Endothelial cell of umbilical vein (primary cell): ENCODE measurements around the gene KIF26A. TPM values are rescaled to one million over a fixed set of nuclear protein-coding genes. Genes with fewer than 3 reads are reported as not detected.

ENCODE experiments used
- BruUV-seq: library from RNA; stranded (reverse); fragments of 400-500 nt; replicated peaks from 2 replicates; lab custom pipeline; 2021; lab: Mats Ljungman, UMichigan
- CTCF ChIA-PET: fragments of 300-600, 350-600 bp; sonication (Branson Sonifier 250); formaldehyde crosslinking; loops from one replicate; lab custom pipeline; 2021; ENCODE audit warnings: antibody characterized with exemption, inconsistent platforms; lab: Charles Lee
- POLR2A ChIA-PET: fragments of 300-600, 350-600 bp; sonication (Branson Sonifier 250); formaldehyde crosslinking; loops from one replicate; lab custom pipeline; 2021; ENCODE audit warnings: antibody characterized with exemption, inconsistent platforms; lab: Charles Lee
- DNase-seq: peaks from one replicate; pipeline ENCODE4 v3.0.0-alpha.2; 2011; ENCODE audit warnings: low read depth, low spot score
- FAIRE-seq: peaks from 2 replicates; lab custom pipeline; 2011; peaks lifted over from hg19 to GRCh38; lab: Jason Lieb, UNC
- H2AFZ ChIP-seq: 2 replicates; pipeline ENCODE4 v1.6.0; 2012; ENCODE audit warnings: low read depth, low read length, control low read depth, inconsistent platforms
- H3K27ac ChIP-seq: 2 replicates; pipeline ENCODE4 v1.5.1; 2011; ENCODE audit warnings: low read depth, mild to moderate bottlenecking, control low read depth, low read length, moderate library complexity; ENCODE audit not compliant: insufficient read depth
- H3K27me3 ChIP-seq, 2 experiments: 2 replicates each; pipeline versions ENCODE4 v1.6.0 to v1.6.1; 2011; ENCODE audit warnings: low read length in 2 of 2, mixed read lengths in 1 of 2; ENCODE audit not compliant: control insufficient read depth in 2 of 2, insufficient read depth in 2 of 2
- H3K36me3 ChIP-seq, 2 experiments: 2 replicates in 1 of 2; 3 replicates in 1 of 2; pipeline ENCODE4 v1.5.1; 2011; ENCODE audit warnings: low read length in 2 of 2, mild to moderate bottlenecking in 1 of 2, moderate library complexity in 1 of 2; ENCODE audit not compliant: control insufficient read depth in 2 of 2, insufficient read depth in 2 of 2; ENCODE audit errors: extremely low read depth in 1 of 2
- H3K4me1 ChIP-seq: 3 replicates; pipeline ENCODE4 v1.5.1; 2011; ENCODE audit warnings: mild to moderate bottlenecking, low read length; ENCODE audit not compliant: control insufficient read depth, insufficient read depth; ENCODE audit errors: extremely low read depth
- H3K4me2 ChIP-seq: 2 replicates; pipeline ENCODE4 v1.6.1; 2011; ENCODE audit warnings: low read length, control low read depth, mixed read lengths; ENCODE audit not compliant: insufficient read depth
- H3K4me3 ChIP-seq, 3 experiments: fragments of 200-600 bp in 1 of 3; sonication (generic), shearing (Covaris generic) in 1 of 3; replicated peaks in 1 of 3; 2 replicates each; pipeline ENCODE4 v1.5.1; 2011 to 2016; ENCODE audit warnings: control low read depth in 3 of 3, low read length in 3 of 3, mild to moderate bottlenecking in 2 of 3, inconsistent platforms in 1 of 3, low read depth in 1 of 3, moderate library complexity in 1 of 3; ENCODE audit not compliant: insufficient read depth in 1 of 3
- H3K79me2 ChIP-seq: 2 replicates; pipeline ENCODE4 v1.6.0; 2012; ENCODE audit warnings: low read length, inconsistent platforms; ENCODE audit not compliant: control insufficient read depth, insufficient read depth
- H3K9ac ChIP-seq: replicated peaks from 2 replicates; pipeline ENCODE3; 2011; ENCODE audit warnings: low read length, control low read depth; ENCODE audit not compliant: insufficient read depth; ENCODE audit errors: extremely low read depth
- H3K9me1 ChIP-seq: replicated peaks from 3 replicates; pipeline ENCODE4 v1.6.0; 2011; ENCODE audit warnings: mild to moderate bottlenecking, low read length; ENCODE audit not compliant: control insufficient read depth, insufficient read depth; ENCODE audit errors: extremely low read depth
- H3K9me3 ChIP-seq: replicated peaks from 2 replicates; pipeline ENCODE4 v1.5.1; 2012; ENCODE audit warnings: low read length, inconsistent platforms; ENCODE audit not compliant: control insufficient read depth, insufficient read depth
- H4K20me1 ChIP-seq: replicated peaks from 2 replicates; pipeline ENCODE3; 2011; ENCODE audit warnings: mild to moderate bottlenecking, low read length; ENCODE audit not compliant: control insufficient read depth, insufficient read depth; ENCODE audit errors: extremely low read depth
- EZH2 ChIP-seq: IDR thresholded peaks from 2 replicates; pipeline ENCODE4 v1.6.1; 2012; ENCODE audit warnings: borderline replicate concordance, low read depth, mild to moderate bottlenecking, moderate library complexity, low read length, inconsistent platforms; ENCODE audit not compliant: severe bottlenecking
- FOS ChIP-seq: IDR thresholded peaks from 2 replicates; pipeline ENCODE4 v1.6.1; 2011; ENCODE audit warnings: mild to moderate bottlenecking, low read length, moderate library complexity, borderline replicate concordance; ENCODE audit not compliant: insufficient read depth
- GATA2 ChIP-seq: IDR thresholded peaks from 2 replicates; pipeline ENCODE4 v1.7.0; 2011; ENCODE audit warnings: low read depth, mild to moderate bottlenecking, moderate library complexity, mixed read lengths, low read length; ENCODE audit not compliant: insufficient read length, insufficient read depth
- JUN ChIP-seq: IDR thresholded peaks from 2 replicates; pipeline ENCODE4 v1.6.1; 2011; ENCODE audit warnings: borderline replicate concordance, low read depth; ENCODE audit not compliant: insufficient read length, insufficient read depth
- MYC ChIP-seq: IDR thresholded peaks from one replicate; pipeline ENCODE4 v1.6.1; 2011; ENCODE audit warnings: mild to moderate bottlenecking, low read depth, low read length
- POLR2A ChIP-seq: IDR thresholded peaks from 2 replicates; pipeline ENCODE4 v1.6.1; 2012; ENCODE audit warnings: low read depth, mild to moderate bottlenecking, control low read depth, low read length
- POLR2AphosphoS5 ChIP-seq: IDR thresholded peaks from 2 replicates; pipeline ENCODE4 v1.6.1; 2012; ENCODE audit warnings: low read depth, mild to moderate bottlenecking, control low read depth, low read length, moderate library complexity; ENCODE audit not compliant: insufficient read depth
- dilution Hi-C: fragments of 300-500 bp; cut with MboI; formaldehyde crosslinking; loops from one replicate; pipeline ENCODE4 v1.15.0; 2019; ENCODE audit warnings: low sequenced_read_pairs; ENCODE audit not compliant: extremely low pct_ligation_motif_present
- intact Hi-C: fragments of 100-400 bp; cut with micrococcal nuclease; formaldehyde crosslinking; loops from one replicate; pipeline ENCODE4 v1.10.0; 2022
- polyA plus RNA-seq, 4 experiments: library from polyadenylated mRNA; depleted of rRNA in 3 of 4; stranded (reverse) in 3 of 4; unstranded in 1 of 4; fragments of >200 nt; gene quantifications; 2 replicates each; pipeline versions ENCODE4 v1.2.1 to v1.2.3, GENCODE V29; 2011 to 2012; ENCODE audit warnings: missing spikeins in 1 of 4
- total RNA-seq: library from RNA; stranded (reverse); gene quantifications from 2 replicates; pipeline ENCODE4 v1.2.3, GENCODE V29; 2021
- TF ChIP-seq, protein P1 (sequence below), 2 donors: IDR thresholded peaks; 1 replicate in 1 of 2; 2 replicates in 1 of 2; pipeline ENCODE4 v1.5.1; 2011; ENCODE audit warnings: low read length in 2 of 2, mild to moderate bottlenecking in 2 of 2, moderate library complexity in 2 of 2, control low read depth in 1 of 2, inconsistent platforms in 1 of 2, low read depth in 1 of 2; ENCODE audit not compliant: insufficient read depth in 1 of 2; ENCODE audit errors: extremely low read depth in 1 of 2
- TF ChIP-seq, protein P2 (sequence below): IDR thresholded peaks from 2 replicates; pipeline ENCODE4 v1.6.1; 2011; ENCODE audit not compliant: insufficient read depth, insufficient read length

KIF26A gene
- total and polyA plus RNA-seq, 2 donors (not counting 3 experiments of a cell fraction or from before 2014, with no cell fraction given) = 3.6 to 10.7 TPM

DNA sequence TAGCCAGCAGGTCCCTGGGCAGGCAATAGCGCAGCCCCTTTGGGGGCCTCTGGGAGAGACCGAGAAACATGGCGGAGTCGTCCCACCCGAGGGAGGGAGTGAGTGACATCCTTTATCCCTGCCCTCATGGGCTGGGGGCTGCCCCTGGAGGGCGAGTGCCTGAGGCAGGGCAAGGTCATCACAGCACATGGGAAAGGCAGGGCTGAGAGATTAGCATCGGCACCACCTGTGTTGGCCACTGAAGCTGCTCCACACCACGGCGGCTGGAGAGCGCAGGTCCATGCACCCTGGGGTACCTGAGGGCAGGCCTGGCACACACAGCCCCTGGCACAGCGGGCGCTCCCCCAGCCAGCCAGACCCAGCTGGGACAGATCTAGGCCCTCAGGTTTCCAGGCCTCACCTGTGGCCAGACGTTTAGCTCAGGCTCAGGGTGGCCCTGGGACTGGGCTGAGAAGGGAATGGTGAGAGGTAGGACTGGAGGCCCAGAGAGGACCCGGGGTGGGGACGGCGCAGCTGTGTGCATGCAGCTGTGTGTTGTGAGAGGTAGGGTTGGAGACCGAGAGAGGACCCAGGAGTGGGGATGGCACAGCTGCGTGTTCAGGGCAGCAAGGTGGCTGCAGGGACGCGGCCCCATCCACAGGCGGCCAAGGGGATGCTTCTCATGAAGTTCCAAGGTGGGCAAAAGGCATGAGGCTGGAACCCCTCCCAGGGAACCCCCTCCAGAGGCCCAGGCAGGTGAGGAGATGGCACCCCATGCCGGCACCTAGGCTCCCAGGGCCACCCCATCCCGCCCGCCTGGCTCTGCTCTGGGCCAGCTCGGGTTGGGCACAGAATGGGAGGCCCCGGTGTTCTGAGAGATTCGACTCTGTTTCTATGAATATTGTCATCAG is 74.1 kb downstream of the KIF26A start:
- Histone ChIP-seq H3K36me3 (no peaks in the 10 kb centered on the region), H3K4me3 (no peak overlapping the region), H3K4me1 (no peaks in the 10 kb centered on the region), H3K9me3 (no peaks in the 10 kb centered on the region), H3K9ac (no peak overlapping the region), H3K9me1 (no peaks in the 10 kb centered on the region), H3K27ac (no peak overlapping the region), H3K27me3 (no peaks in the 10 kb centered on the region), H3K79me2 (no peaks in the 10 kb centered on the region), H2AFZ (no peak overlapping the region), H3K4me2 (no peak overlapping the region), H4K20me1 (no peaks in the 10 kb centered on the region)
- POLR2A ChIA-PET = no interaction called here
- FAIRE-seq (no peak), DNase-seq (no peak)
- dilution Hi-C loops = no loop called here
- TF ChIP-seq, protein P1, sequence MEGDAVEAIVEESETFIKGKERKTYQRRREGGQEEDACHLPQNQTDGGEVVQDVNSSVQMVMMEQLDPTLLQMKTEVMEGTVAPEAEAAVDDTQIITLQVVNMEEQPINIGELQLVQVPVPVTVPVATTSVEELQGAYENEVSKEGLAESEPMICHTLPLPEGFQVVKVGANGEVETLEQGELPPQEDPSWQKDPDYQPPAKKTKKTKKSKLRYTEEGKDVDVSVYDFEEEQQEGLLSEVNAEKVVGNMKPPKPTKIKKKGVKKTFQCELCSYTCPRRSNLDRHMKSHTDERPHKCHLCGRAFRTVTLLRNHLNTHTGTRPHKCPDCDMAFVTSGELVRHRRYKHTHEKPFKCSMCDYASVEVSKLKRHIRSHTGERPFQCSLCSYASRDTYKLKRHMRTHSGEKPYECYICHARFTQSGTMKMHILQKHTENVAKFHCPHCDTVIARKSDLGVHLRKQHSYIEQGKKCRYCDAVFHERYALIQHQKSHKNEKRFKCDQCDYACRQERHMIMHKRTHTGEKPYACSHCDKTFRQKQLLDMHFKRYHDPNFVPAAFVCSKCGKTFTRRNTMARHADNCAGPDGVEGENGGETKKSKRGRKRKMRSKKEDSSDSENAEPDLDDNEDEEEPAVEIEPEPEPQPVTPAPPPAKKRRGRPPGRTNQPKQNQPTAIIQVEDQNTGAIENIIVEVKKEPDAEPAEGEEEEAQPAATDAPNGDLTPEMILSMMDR (IDR thresholded peaks at IDR 0.05; ENCODE audit: extremely low read depth in 1 of 2, insufficient read depth in 1 of 2, low read depth in 1 of 2, low read length in 2 of 2) = no peak
- TF ChIP-seq FOS (no peak), JUN (no peak), GATA2 (no peak), MYC (no peak), EZH2 (no peak), POLR2A (no peak), POLR2AphosphoS5 (no peak)
- TF ChIP-seq, protein P2, sequence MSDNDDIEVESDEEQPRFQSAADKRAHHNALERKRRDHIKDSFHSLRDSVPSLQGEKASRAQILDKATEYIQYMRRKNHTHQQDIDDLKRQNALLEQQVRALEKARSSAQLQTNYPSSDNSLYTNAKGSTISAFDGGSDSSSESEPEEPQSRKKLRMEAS = no peak
- BruUV-seq = no TSS peak
- CTCF ChIA-PET = no interaction called here
- intact Hi-C loops = no loop called here
